Stimulated activated CD8-positive, alpha-beta memory T cell treated with anti-CD3 and anti-CD28 coated beads, Interleukin-12 subunit alpha, Interleukin-12 subunit beta, amount 100 ng/mL, for 24 hours (primary cell): ENCODE results near the gene VPS35L.

ENCODE experiments used
- DNase-seq: peaks from one replicate; pipeline ENCODE4 v3.0.0-alpha.2; 2020; ENCODE audit errors: extremely low read depth

Gene VPS35L, protein sequence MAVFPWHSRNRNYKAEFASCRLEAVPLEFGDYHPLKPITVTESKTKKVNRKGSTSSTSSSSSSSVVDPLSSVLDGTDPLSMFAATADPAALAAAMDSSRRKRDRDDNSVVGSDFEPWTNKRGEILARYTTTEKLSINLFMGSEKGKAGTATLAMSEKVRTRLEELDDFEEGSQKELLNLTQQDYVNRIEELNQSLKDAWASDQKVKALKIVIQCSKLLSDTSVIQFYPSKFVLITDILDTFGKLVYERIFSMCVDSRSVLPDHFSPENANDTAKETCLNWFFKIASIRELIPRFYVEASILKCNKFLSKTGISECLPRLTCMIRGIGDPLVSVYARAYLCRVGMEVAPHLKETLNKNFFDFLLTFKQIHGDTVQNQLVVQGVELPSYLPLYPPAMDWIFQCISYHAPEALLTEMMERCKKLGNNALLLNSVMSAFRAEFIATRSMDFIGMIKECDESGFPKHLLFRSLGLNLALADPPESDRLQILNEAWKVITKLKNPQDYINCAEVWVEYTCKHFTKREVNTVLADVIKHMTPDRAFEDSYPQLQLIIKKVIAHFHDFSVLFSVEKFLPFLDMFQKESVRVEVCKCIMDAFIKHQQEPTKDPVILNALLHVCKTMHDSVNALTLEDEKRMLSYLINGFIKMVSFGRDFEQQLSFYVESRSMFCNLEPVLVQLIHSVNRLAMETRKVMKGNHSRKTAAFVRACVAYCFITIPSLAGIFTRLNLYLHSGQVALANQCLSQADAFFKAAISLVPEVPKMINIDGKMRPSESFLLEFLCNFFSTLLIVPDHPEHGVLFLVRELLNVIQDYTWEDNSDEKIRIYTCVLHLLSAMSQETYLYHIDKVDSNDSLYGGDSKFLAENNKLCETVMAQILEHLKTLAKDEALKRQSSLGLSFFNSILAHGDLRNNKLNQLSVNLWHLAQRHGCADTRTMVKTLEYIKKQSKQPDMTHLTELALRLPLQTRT

DNA sequence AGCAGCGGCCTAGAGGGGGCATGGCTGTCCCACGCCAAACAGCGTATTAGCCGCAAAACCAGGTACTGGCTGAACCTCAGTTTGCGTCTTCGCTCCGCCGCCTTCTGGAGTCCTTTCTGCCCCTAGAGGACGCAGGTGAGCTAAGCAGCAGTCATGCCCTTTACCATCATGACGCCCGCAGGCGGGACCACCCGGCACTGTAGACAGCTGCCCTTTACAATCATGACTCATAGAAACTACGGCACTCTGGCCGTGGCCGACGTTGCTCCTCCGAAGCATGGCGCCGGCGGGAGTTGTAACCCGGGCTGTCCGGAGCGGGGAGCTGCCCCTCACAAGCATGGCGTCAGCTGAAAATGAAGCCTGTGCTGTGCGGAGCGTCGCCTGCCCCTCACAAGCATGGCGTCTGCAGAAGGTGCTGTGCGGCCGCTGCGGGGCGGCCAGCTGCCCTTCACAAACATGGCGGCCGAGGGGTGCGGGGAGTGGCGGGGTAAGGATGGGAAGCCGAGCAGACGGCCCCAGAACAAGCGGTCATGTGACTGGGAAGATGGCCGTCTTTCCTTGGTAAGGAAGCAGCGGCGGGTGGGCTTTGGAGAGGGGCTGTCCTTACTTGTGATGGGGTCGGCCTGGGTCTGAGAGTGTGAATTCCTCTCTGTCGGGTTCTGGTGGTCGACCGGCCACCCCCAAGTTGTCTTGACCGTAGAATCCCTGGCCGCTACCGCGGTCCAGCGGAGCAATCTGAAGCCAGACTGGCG lies at the start of gene VPS35L:
Gene VPS35L, plus strand, starts transcription at position 518 of the 752 bp plus-strand sequence. Its CDS starts 27 bp downstream, at position 545.
- DNase-seq, result peak; percentile 82

- no peak for DNase-seq
Measured at GRCh38 chr16:19506965-19507364, 48.5 kb upstream of the VPS35L start.

GRCh38 chr16:19507867-19508266 lies 47.6 kb upstream of the VPS35L start:
- DNase-seq, result no peak

DNA sequence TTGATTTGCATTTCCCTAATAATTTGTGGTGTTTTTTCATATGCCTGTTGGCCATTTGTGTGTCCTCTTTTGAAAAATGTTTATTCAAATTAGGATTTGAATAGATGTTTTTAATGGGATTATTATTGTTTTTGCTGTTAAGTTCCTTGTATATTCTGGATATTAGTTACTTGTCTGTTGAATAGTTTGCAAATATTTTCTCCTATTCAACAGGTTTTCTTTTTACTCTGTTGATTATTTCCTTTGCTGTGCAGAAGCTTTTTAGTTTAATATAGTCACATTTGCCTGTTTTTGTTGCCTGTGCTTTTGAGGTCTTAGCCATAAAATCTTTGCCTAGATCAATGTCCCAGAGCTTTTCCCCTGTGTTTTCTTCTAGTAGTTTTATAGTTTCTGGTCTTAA lies 43.2 kb upstream of the VPS35L start:
- DNase-seq, result no peak

GRCh38 chr16:19513377-19514053 lies 42.0 kb upstream of the VPS35L start:
- DNase-seq, result no peak

DNA sequence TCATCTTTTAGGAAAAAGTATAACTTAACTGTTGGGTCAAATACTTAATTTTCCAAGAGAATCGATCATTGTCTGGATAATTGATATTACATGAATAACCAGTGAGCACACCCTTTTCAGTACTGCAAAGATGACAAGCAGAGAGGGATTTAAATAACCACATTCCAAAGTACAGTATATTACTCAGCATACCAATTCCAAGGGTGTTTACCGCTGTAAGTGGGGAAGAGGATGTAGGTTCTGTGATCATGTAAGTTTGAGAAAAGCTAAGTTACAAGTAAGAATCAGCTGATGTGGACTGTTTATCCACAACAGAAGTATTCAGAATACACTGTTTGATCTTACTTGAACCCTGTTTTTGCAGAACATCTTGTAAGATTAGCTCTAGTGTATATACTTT lies 39.7 kb upstream of the VPS35L start:
- no peak for DNase-seq

- no peak for DNase-seq
Measured at GRCh38 chr16:19517424-19518089, 37.9 kb upstream of the VPS35L start.

DNA sequence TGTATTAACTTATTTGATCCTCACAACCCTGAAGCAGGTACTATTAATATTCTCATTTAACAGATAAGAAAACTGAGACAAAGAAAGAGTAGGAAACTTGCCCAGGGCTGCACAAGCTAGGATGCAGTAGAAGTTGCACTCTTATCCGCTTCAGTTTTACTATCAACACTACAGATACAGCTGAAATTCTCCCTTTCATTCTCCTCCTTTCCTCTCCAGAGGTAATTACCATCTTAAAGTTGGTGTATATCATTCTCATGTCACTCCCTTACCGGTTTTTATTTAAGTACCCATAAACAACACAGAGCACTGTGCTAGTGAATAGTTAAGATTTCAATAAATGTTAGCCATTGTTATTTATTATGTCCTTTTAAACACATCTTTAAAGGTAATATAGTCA lies 37.1 kb upstream of the VPS35L start:
- no peak for DNase-seq

- no peak for DNase-seq
Measured at GRCh38 chr16:19520861-19521331, 34.6 kb upstream of the VPS35L start.

GRCh38 chr16:19521471-19522396 lies 33.8 kb upstream of the VPS35L start, which contains the start of gene GDE1:
Gene GDE1, minus strand, starts transcription at chr16:19522098. Its CDS starts 134 bp downstream, at chr16:19521964.
- peak; percentile 92 for DNase-seq

DNA sequence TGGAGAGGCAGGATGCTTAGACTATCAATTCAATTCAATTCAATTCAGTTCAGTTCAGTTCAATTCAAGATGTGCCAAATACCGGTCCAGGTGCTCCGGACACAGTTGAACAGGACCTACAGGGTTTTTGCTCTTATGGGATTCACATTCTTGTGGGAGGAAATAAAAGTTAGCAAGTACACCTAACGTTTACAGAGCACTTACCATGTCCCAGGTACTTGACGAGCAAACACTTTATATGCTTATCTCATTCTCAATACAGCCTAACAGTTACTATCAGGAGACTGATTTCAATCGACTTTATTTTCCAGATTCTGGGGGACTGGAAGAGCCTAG lies 33.1 kb upstream of the VPS35L start:
- no peak for DNase-seq

GRCh38 chr16:19522760-19523159 lies 32.7 kb upstream of the VPS35L start:
- no peak for DNase-seq

- no peak for DNase-seq
Measured at GRCh38 chr16:19523184-19523558, 32.3 kb upstream of the VPS35L start.

DNA sequence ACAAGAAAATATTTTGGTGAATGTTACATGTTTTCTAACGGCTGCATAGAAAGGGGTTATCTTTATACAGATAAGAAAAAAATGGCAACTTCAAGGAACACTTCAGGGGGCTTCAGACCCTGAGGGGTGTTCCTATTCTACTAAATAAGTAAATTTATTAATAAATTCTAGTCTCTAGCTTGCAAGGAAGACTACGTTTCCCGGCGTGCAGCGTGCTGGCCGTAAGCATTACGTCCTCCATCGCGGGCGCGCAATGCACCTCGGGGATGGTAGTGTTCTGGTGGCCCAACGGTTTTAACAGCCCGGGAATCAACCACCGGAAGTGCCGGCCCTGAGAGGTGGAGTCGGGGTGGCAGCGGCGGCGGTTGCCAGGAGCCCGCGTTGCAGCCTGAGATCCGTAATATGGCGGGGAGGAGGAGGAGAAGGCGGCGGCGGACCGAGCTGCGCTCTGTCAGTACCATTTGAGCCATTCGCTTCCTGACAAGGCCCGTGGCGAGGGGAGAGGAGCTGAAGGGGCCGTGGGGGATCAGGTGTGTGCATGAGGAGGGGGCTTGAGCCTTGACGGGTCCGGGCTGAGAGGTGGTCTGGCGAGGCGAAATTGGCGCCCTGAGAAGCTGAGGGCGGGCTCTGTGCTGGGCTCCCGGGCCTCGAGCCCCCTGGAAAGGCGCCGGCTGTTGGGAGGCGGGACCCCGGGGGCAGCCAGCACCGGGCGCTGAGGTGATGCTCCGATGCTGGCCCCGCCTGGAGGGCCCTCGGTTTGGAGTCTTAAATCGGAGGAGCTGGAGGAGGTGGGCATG lies 31.7 kb upstream of the VPS35L start, which contains the start of gene CCP110:
Gene CCP110, plus strand, starts transcription at position 384 of the 797 bp plus-strand sequence. CDS start 3,940 bp downstream, outside the sequence.
- peak; percentile 91 for DNase-seq

DNA sequence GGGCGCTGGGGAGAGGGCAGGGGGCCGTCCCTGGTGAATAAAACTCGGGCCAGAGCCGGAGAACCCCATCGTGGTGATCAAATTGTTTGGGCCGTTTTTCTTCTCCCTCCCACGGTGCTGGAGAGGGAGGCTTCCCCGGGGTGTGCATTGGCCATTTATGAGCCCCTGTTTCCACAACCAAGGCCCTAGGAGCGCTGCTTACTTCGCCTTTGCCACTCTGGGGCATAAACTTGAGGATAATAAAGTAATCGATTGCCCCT lies 31.2 kb upstream of the VPS35L start:
- DNase-seq, result no peak

GRCh38 chr16:19524616-19525384 lies 30.7 kb upstream of the VPS35L start:
- DNase-seq, result no peak

- DNase-seq, result no peak
Measured at GRCh38 chr16:19525385-19525723, 30.1 kb upstream of the VPS35L start.

DNA sequence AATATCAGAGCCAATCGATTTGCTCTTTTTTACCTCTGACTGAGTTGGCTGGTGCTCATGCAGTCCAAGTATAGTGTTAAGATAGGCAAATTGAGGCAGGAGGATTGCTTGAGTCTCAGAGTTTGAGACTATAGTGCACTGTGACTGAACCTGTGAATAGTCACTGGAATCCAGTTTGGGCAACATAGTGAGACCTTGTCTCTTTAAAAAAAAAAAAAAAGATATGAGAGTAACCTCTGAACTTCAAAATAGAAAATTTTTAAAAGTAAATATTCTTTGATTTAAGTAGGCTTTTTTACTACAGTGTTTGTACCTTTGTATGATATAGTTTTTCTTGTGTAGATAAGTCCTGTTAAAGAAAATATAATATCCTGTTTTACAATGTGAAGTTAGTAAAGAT lies 28.3 kb upstream of the VPS35L start:
- no peak for DNase-seq
